AG10803 (cell line): ENCODE data around the gene POU2F1.

Source experiments
- DNase-seq: peaks from one replicate; pipeline ENCODE4 v3.0.0; 2010; ENCODE audit warnings: low read depth
- H3K4me3 ChIP-seq: 2 replicates; pipeline ENCODE4 v1.5.1; 2011; ENCODE audit warnings: mild to moderate bottlenecking, low read length, control low read depth
- CTCF ChIP-seq: conservative IDR thresholded peaks from 2 replicates; pipeline ENCODE4 v1.5.1; 2011; ENCODE audit warnings: mild to moderate bottlenecking, low read length, control low read depth, inconsistent platforms

Gene POU2F1

GRCh38 chr1:167375949-167376348 lies 155.3 kb downstream of the POU2F1 start:
- no peak overlapping the region for H3K4me3 ChIP-seq
- TF ChIP-seq CTCF, result no peak

GRCh38 chr1:167387251-167387910 lies 166.7 kb downstream of the POU2F1 start:
- TF ChIP-seq CTCF, result no peak

More at GRCh38 chr1:167375949-167376348, 155.3 kb downstream of the POU2F1 start:
- DNase-seq, result no peak

GRCh38 chr1:167388976-167389375 lies 168.3 kb downstream of the POU2F1 start:
- no peak for DNase-seq
- H3K4me3 ChIP-seq, result no peak overlapping the region
- TF ChIP-seq CTCF, result no peak

More at GRCh38 chr1:167387251-167387910, 166.7 kb downstream of the POU2F1 start:
- no peak overlapping the region for H3K4me3 ChIP-seq
- no peak for DNase-seq

GRCh38 chr1:167392200-167392696 lies 171.6 kb downstream of the POU2F1 start:
- no peak overlapping the region for H3K4me3 ChIP-seq
- no peak for TF ChIP-seq CTCF
- DNase-seq, result no peak

GRCh38 chr1:167400359-167400953 lies 179.8 kb downstream of the POU2F1 start:
- no peak for TF ChIP-seq CTCF
- H3K4me3 ChIP-seq, result no peak overlapping the region
- DNase-seq, result no peak

- TF ChIP-seq CTCF, result peak; percentile 65
- peak; percentile 43 for DNase-seq
- no peak overlapping the region for H3K4me3 ChIP-seq
Observed at GRCh38 chr1:167401260-167401873, 180.7 kb downstream of the POU2F1 start.
